Temporal lobe (tissue), 1 donor: ENCODE data around the gene FEZF1. TPM values are rescaled to one million over a fixed set of nuclear protein-coding genes. Genes with fewer than 3 reads are reported as not detected.

ENCODE experiments used
- total RNA-seq: library from RNA; depleted of rRNA; stranded (reverse); fragments of >200 nt; gene quantifications from one replicate; pipeline ENCODE4 v1.2.3, GENCODE V29; 2014

Gene FEZF1
- total RNA-seq, 1 donor from 2014 or later, result 0.25 TPM

Other genes starting within 250 kb of the FEZF1 start
- gene AASS, start 160.5 kb downstream of the FEZF1 start, total RNA-seq, result 15.2 TPM